Right lobe of liver (tissue), 4 donors: ENCODE measurements around the gene PPP2R5A.

ENCODE experiments used
- POLR2A ChIP-seq: fragments of 450-650 bp; IDR thresholded peaks from one replicate; pipeline ENCODE4 v1.6.1; 2017; ENCODE audit warnings: antibody characterized with exemption, mild to moderate bottlenecking
- TF ChIP-seq, protein P1 (sequence below), 4 donors: fragments of 200-600 bp in 3 of 4; fragments of 450-650 bp in 1 of 4; IDR thresholded peaks; one replicate each; pipeline versions ENCODE4 v1.5.1 to v1.8.0; 2016 to 2022; ENCODE audit warnings: antibody characterized with exemption in 4 of 4, mild to moderate bottlenecking in 2 of 4
- donor health status: DM: no; HTN: no; CAD: no.
- donor health status: DM: no; HTN: no; CAD: no.
- donor health status: DM: no; HTN: yes; CAD: no.

DNA sequence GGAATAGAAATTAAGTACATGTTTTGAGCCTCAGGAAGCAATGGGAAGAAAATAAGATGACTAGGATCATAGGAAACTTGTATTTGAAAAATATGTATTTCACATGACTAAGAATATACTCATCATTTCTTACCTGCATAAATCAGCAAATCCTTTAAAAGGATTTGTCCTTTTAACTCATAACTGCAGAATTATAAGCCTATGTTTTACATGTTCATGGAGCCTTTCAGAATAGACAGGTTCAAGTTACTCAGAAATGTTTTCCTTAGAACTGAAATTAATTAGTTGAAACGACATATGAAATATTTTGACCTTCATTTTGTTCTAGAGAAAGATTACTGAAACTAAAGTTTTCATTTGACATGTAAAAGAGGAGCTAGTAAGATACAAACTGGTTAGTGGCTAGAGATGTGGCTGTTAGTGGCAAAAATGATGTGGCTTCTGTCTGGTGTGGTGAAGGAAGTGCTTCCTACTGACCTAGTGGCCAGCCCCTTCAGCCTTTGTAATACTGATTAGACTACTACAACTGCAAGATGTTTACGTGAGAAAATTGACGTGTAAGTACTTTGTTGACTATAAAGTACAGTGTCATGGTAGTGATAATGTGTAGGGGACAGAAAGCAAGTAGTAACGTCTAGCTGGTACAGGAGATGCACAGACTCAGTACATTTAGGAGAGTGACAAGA, 74.7 kb downstream of the PPP2R5A start:
- TF ChIP-seq POLR2A, result no peak
- TF ChIP-seq, protein P1, sequence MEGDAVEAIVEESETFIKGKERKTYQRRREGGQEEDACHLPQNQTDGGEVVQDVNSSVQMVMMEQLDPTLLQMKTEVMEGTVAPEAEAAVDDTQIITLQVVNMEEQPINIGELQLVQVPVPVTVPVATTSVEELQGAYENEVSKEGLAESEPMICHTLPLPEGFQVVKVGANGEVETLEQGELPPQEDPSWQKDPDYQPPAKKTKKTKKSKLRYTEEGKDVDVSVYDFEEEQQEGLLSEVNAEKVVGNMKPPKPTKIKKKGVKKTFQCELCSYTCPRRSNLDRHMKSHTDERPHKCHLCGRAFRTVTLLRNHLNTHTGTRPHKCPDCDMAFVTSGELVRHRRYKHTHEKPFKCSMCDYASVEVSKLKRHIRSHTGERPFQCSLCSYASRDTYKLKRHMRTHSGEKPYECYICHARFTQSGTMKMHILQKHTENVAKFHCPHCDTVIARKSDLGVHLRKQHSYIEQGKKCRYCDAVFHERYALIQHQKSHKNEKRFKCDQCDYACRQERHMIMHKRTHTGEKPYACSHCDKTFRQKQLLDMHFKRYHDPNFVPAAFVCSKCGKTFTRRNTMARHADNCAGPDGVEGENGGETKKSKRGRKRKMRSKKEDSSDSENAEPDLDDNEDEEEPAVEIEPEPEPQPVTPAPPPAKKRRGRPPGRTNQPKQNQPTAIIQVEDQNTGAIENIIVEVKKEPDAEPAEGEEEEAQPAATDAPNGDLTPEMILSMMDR (IDR thresholded peaks at IDR 0.05), result no peak
